ENCODE measurements around the gene TMC1.

GRCh38 chr9:72643651-72644050, 122.2 kb downstream of the TMC1 start:
- no peak for TF ChIP-seq POLR2A (IDR thresholded peaks at IDR 0.05; ENCODE audit: extremely low read depth, insufficient read length)
- TF ChIP-seq, protein P1, sequence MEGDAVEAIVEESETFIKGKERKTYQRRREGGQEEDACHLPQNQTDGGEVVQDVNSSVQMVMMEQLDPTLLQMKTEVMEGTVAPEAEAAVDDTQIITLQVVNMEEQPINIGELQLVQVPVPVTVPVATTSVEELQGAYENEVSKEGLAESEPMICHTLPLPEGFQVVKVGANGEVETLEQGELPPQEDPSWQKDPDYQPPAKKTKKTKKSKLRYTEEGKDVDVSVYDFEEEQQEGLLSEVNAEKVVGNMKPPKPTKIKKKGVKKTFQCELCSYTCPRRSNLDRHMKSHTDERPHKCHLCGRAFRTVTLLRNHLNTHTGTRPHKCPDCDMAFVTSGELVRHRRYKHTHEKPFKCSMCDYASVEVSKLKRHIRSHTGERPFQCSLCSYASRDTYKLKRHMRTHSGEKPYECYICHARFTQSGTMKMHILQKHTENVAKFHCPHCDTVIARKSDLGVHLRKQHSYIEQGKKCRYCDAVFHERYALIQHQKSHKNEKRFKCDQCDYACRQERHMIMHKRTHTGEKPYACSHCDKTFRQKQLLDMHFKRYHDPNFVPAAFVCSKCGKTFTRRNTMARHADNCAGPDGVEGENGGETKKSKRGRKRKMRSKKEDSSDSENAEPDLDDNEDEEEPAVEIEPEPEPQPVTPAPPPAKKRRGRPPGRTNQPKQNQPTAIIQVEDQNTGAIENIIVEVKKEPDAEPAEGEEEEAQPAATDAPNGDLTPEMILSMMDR (IDR thresholded peaks at IDR 0.05; ENCODE audit: low read depth, low read length) = no peak
- no peak for TF ChIP-seq MAX (IDR thresholded peaks at IDR 0.05; ENCODE audit: low read depth, low read length)

Data from NB4 (cell line).